GM19438 (cell line): Measurements from ENCODE around the gene WDR19.
"Not testable (repeated sequence)": the region's sequence is repeated elsewhere in the genome, so short reads cannot be mapped to it uniquely, and the experiment has no call there.

Experiments
- ATAC-seq: cut with Tn5 transposase; IDR thresholded peaks from one replicate; pipeline ENCODE4 v1.9.1; 2021; ENCODE audit warnings: low read depth; ENCODE audit not compliant: unreplicated experiment

Gene WDR19

GRCh38 chr4:39181905-39182638 is at the start of gene WDR19:
TSS of gene WDR19 (plus strand) at chr4:39182529. CDS start at chr4:39182558, 29 bp downstream.
- peak; percentile 99 for ATAC-seq

DNA sequence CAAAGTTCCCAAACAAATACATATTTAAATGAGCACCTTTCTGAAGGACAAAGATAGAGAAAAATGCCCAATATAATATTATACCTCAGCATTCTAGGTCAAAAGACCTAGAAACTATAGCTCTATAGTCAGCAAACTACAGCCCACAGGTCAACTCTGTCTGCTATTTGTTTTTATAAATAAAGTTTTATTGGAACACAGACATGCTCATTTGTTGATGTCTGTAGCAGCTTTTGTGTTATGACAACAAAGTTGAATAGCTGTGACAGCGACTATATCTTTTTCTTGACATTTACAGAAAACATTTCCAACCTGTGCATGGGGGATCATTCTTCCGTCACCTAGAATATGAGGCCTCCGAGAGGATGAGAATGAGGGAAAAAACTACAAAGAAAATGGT is 48.7 kb upstream of the WDR19 start:
- ATAC-seq, result no peak

DNA sequence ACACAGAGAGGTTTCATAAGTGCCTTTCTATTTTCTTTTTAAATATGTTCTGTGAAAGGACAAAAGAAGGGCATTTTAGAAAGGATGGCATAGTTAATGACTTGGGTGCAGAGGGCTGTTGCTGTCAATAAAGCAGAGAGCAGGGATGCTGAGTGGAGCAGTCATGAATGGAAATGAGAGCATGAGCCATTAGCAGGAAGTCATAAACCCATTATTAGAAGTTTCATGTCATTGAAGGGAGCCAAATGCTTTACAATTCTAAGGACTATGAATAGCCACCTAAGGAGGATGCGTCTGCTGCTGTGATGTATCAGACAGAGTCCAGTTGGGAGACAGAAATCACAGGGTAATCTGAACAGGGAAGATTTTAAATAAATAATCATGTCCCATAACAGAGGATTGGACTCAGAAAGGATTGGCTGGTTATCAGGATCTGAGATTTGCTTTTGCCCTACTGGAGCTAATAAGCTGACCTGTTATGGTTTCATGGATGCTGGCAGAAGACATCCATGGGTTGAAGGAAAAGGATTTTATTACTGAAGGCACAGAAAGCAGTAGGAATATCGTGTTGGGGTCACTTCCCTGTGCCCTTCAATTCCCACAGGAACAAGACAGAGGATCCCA is 47.5 kb upstream of the WDR19 start:
- ATAC-seq, result no peak

DNA sequence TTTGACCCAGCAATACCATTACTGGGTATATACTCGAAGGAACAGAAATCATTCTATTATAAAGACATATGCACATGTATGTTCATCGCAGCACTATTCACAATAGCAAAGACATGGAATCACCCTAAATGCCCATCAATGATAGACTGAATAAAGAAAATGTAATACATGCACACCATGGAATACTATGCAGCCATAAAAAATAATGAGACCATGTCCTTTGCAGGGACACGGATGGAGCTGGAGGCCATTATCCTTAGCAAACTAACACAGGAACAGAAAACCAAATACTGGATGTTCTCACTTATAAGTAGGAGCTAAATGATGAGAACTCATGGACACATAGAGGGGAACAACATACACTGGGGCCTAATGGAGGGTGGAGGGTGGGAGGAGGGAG is 44.1 kb upstream of the WDR19 start:
- ATAC-seq, result not testable (repeated sequence)

DNA sequence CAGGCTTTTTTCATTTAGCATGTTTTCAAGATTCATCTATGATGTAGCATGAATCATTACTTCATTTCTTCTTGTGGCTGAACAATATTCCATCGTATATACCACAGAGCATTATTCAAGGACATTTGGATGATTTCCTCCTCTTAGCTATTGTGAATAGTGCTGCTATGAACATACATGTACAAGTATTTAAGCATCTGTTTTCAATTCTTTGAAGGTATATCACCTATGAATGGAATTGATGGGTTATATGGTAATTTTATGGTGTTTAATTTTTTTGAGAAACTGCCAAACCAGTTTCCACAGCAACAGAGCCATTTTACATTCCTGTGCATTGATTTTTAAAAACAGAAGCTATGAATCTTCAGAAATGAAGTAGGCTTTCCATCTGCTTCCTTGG is 36.1 kb upstream of the WDR19 start:
- ATAC-seq, result no peak

DNA sequence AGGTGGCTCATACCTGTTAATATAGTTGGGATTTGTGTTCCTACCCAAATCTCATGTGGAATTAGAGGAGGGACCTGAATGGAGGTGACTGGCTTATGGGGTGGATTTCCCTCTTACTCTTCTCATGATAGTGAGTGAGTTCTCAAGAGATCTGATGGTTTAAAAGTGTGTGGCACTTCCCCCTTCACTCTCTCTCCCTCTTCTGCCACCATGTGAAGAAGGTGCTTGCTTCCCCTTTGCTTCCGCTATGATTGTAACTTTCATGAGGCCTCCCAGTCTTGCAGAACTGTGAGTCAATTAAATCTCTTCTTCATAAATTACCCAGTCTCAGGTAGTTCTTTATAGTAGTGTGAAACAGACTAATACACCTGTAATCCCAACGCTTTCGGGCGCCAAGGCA is 28.3 kb upstream of the WDR19 start:
- no peak for ATAC-seq

DNA sequence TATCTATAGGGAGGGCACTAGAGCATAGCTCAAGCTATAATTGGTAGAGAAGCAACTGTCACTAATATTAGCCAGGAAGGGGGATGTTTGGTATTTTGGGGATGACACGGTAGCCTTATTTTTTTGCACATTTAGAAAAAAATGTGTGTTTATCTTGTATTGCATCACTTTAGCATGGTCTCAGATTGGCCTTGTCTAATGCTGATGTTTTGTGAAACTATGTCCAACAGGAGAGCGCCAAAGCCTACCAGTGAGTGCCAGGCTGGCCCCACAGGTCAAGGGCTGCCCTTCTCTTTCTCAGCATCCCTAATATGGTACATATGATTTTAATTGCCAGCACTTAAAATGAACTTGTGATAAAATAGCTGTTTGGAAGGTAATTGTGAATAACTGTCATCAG is 24.8 kb upstream of the WDR19 start:
- ATAC-seq, result no peak

DNA sequence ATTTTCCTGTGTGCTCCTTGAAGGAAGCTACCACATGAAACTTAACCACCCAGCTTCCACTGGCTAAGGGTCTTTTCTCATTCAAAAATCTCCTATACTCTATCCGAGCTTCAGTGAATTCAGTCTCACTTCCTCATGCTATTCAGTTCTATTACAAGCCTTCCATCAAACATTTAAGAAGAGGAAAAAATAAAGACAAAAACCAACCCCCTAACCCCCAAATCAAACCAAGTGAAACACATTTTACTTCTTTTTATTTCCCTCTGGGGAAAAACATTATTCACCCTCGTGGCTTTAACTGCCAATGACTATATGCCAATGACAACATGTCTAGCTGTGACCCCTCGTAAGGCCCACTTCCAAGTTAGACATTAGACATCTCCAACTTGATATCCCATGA is 16.2 kb upstream of the WDR19 start:
- ATAC-seq, result no peak

DNA sequence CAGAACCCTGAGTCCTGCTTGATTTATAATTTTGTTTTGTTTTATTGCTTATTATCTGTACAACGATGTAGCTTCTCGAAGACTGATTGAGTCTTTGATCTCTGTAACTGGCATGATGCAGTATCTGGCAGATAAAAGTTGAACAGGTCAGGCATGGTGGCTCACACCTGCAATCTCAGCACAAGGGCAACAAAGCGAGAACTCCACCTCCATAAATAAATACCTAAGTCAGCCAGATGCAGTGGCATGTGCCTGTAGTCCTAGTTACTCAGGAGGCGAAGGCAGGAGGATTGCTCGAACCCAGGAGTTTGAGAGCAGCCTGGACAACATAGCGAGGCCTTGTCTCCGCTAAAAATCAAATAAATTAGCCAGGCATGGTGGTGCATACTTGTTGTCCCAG is 15.7 kb upstream of the WDR19 start:
- no peak for ATAC-seq

GRCh38 chr4:39169426-39169825 is 12.9 kb upstream of the WDR19 start:
- no peak for ATAC-seq

- no peak for ATAC-seq
Measured at GRCh38 chr4:39170301-39170700, 12.0 kb upstream of the WDR19 start.

DNA sequence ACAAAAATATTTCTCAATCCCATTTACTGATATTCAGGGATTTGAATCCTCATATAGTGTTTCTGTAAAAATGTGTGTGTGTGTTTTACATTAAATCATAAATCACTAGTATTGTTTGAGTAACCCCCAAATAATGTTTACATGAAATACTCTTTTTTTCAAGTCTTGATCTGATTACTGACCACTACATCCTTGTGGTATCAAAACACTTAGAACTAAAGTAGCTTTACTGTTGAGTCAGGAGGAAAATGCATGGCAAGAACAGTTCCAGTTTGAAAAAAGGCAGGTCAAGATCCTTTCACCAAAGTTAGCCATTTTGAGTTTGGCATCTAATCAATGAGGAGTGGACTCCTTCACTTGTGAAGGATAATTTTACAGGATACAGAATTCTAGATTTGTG is 3.6 kb upstream of the WDR19 start:
- no peak for ATAC-seq

DNA sequence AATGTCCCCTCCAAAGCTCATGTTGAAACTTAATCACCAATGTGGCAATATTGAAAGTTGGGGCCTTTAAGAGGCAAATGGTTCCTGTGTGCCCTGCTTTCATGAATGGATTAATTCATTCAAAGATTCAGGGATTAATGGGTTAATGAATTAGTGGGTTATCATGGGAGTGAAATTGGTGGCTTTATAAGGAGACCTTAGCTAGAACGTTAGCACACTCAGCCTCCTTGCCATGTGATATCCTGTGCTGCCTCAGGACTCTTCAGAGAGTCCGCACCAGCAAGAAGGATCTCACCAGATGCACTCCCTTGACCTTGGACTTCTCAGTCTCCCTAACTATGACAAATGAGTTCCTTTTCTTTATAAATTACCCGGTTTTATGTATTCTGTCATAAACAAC is 2.6 kb upstream of the WDR19 start:
- ATAC-seq, result no peak

GRCh38 chr4:39180629-39181028 is 1.7 kb upstream of the WDR19 start:
- ATAC-seq, result not testable (repeated sequence)

GRCh38 chr4:39181520-39181904 is 817 bp upstream of the WDR19 start:
- ATAC-seq, result no peak

GRCh38 chr4:39201963-39202362 is 19.6 kb downstream of the WDR19 start:
- no peak for ATAC-seq

GRCh38 chr4:39204543-39204942 is 22.2 kb downstream of the WDR19 start:
- ATAC-seq, result no peak

- no peak for ATAC-seq
Measured at GRCh38 chr4:39205000-39205399, 22.7 kb downstream of the WDR19 start.

DNA sequence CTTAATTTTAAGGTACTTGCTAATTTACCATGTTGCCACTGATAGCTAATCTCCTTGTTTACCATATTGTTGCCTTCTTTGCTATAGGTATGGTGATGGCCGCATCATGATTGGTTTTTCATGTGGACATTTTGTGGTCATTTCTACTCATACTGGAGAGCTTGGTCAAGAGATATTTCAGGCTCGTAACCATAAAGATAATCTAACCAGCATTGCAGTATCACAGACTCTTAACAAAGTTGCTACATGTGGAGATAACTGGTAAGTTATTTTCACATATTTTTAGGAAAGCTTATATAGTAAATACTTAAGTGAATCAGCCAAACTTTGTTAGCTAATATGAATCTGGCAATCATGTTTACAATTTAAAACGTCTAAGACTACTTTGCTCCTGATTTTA is 23.1 kb downstream of the WDR19 start:
- ATAC-seq, result no peak

DNA sequence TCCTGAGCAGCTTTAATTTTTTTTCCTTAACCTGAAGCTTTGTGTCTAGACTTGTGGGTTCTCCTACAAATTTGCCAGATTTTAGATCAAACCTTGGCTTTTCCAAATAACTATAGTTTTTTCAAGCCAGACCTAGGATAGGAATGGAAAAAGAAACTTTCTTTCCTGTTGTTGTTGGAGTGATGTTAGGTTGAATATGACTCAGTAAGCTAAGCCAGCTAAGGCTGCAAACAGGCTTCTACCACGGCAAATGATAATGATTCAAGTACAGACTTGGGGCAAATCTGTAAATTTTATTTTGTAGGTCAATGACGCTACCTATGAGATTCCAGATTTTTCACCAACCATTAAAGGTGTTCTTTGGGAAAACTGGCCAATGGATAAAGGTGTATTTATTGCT is 45.6 kb downstream of the WDR19 start:
- no peak for ATAC-seq

GRCh38 chr4:39228377-39228776 is 46.0 kb downstream of the WDR19 start:
- no peak for ATAC-seq

DNA sequence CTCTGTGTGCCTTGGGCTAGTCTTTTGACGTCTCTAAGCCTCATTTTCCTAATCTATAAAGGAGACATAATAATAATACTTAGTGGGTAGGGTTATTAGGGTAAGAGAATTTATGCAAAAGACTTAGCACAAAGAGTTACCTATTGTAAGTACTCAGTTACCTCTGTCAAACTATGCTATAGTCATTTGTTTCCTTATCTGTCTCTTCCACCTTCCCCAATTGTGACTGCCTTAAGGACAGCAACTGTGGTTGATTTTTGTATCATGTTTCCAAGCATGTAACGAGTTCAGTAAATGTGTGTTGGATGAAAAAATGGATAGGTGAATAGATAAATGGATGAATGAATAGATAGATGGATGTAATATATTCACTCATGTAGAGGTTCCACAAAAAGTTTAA is 48.1 kb downstream of the WDR19 start:
- ATAC-seq, result no peak
